Measurements from ENCODE around the gene SHISAL1. TPM values are rescaled to one million over a fixed set of nuclear protein-coding genes. Genes with fewer than 3 reads are reported as not detected.

SHISAL1 gene
- total RNA-seq, 1 experiment from 2014 or later, result 2.9 TPM

DNA sequence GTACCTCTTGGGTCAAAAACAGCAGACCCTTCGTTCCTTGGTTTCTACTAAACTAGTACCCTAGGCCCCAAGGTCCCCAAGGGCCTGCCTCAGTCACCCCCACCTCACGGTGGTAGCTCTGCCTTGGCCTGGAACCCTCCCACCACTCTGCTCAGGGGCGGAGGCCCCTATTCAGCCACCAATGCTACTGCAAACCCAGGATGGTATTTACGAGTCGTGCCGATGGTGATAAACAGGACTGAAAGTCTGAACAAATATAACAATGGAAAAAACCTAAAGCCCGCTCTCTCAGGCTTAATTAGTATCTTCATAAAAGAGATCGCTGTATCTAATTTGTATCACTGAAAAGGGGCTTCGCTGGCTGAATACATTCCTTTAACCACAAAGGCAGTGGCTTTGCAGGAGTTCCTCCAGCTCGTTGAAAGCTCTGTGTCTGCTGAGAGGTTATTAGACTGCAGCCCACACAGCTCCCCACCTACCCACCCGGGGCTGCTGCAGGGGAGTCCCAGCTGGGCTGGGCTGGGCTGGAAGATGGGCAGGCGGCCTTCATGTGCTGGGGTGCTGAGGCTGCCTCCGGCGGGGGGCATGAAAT is 15.2 kb downstream of the SHISAL1 start:
- no peak overlapping the region for H2BK12ac ChIP-seq (ENCODE audit: insufficient read length, low read depth, low read length)
- H2BK15ac ChIP-seq (ENCODE audit: low read depth, low read length), result no peak overlapping the region
- H3K79me2 ChIP-seq (ENCODE audit: insufficient read depth, low read length), result no peaks in the 10 kb centered on the region
- no peak overlapping the region for H2BK20ac ChIP-seq (ENCODE audit: low read depth, low read length, poor library complexity, severe bottlenecking)
- H3K27ac ChIP-seq (ENCODE audit: insufficient read length, low read depth, low read length), result no peak overlapping the region
- TF ChIP-seq, protein P1, sequence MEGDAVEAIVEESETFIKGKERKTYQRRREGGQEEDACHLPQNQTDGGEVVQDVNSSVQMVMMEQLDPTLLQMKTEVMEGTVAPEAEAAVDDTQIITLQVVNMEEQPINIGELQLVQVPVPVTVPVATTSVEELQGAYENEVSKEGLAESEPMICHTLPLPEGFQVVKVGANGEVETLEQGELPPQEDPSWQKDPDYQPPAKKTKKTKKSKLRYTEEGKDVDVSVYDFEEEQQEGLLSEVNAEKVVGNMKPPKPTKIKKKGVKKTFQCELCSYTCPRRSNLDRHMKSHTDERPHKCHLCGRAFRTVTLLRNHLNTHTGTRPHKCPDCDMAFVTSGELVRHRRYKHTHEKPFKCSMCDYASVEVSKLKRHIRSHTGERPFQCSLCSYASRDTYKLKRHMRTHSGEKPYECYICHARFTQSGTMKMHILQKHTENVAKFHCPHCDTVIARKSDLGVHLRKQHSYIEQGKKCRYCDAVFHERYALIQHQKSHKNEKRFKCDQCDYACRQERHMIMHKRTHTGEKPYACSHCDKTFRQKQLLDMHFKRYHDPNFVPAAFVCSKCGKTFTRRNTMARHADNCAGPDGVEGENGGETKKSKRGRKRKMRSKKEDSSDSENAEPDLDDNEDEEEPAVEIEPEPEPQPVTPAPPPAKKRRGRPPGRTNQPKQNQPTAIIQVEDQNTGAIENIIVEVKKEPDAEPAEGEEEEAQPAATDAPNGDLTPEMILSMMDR (conservative IDR thresholded peaks at IDR 0.05), result no peak
- H3K23ac ChIP-seq (ENCODE audit: insufficient read length, low read depth, low read length), result no peak overlapping the region
- WGBS (ENCODE audit: extremely low coverage, insufficient read length, low lambda C conversion rate), result no CpG with 5 or more reads among the region's 14 CpGs
- no peak overlapping the region; the same call in 1 of the 2 replicates for H3K14ac ChIP-seq (ENCODE audit: insufficient read depth, low read length)
- Mint-ChIP-seq H3K27ac (no peak overlapping the region), H3K27me3 (ENCODE audit: low read depth) (peaks cover 2% of the 10 kb centered on the region; the same call in 1 of the 2 replicates), H3K36me3 (ENCODE audit: insufficient read depth in 1 of 3, low read depth in 3 of 3) (peaks cover 5 to 12% (median 8%) of the 10 kb centered on the region in 3 experiments; a peak in 6 of 7 replicates), H3K4me1 (peaks cover 6 to 26% of the 10 kb centered on the region in 2 experiments), H3K9me3 (peaks cover 18 to 21% of the 10 kb centered on the region in 2 experiments), H3K4me3 (no peak overlapping the region)
- no peak overlapping the region for H4K5ac ChIP-seq (ENCODE audit: insufficient read length, low read depth, low read length)
- H3K56ac ChIP-seq (ENCODE audit: insufficient read length, low read depth, low read length), result no peak overlapping the region
- no peaks in the 10 kb centered on the region for H3K4me1 ChIP-seq (ENCODE audit: insufficient read depth, low read length)
- no peaks in the 10 kb centered on the region for H4K20me1 ChIP-seq (ENCODE audit: control insufficient read depth, insufficient read depth, insufficient read length)
- H4K91ac ChIP-seq (ENCODE audit: insufficient read length, low read depth, low read length), result no peak overlapping the region
- no peak overlapping the region for H3K9ac ChIP-seq (ENCODE audit: extremely low read depth, insufficient read length, low read length)
- no peak overlapping the region for H3K4me2 ChIP-seq (ENCODE audit: insufficient read depth, insufficient read length, low read length)
- no peak overlapping the region for H2AK5ac ChIP-seq (ENCODE audit: insufficient read length, low read length)
- no peaks in the 10 kb centered on the region for H3K9me3 ChIP-seq (ENCODE audit: control insufficient read depth, low read depth, low read length)
- no peaks in the 10 kb centered on the region for H3K79me1 ChIP-seq (ENCODE audit: insufficient read depth, low read depth, low read length, poor library complexity, severe bottlenecking)
- H2BK5ac ChIP-seq (ENCODE audit: insufficient read length, low read length), result no peak overlapping the region
- H3K4ac ChIP-seq (ENCODE audit: low read depth, low read length), result no peak overlapping the region
- H3K27me3 ChIP-seq (ENCODE audit: insufficient read depth, low read length), result no peaks in the 10 kb centered on the region
- no peak for DNase-seq
- no peaks in the 10 kb centered on the region for H3K23me2 ChIP-seq (ENCODE audit: insufficient read length, low read depth, low read length, poor library complexity, severe bottlenecking)
- H2BK120ac ChIP-seq (ENCODE audit: low read depth, low read length, poor library complexity, severe bottlenecking), result peak overlapping the region; percentile 14
- no peak overlapping the region for H3K18ac ChIP-seq (ENCODE audit: insufficient read length, low read depth, low read length)
- no peak overlapping the region for H3T11ph ChIP-seq (ENCODE audit: low read length)
- no peak overlapping the region for H4K8ac ChIP-seq (replicated peaks; ENCODE audit: insufficient read length, low read depth, low read length)
- H2AFZ ChIP-seq (ENCODE audit: low read length), result no peak overlapping the region
